Tibial nerve (tissue), 3 donors: ENCODE results near the gene DEF6.

Experiments used
- POLR2A ChIP-seq, 2 donors: fragments of 450-650 bp; IDR thresholded peaks; one replicate each; pipeline ENCODE4 v1.6.1; 2017; ENCODE audit warnings: antibody characterized with exemption in 2 of 2, mild to moderate bottlenecking in 2 of 2, moderate library complexity in 2 of 2
- TF ChIP-seq, protein P1 (sequence below), 5 experiments: fragments of 200-600 bp in 3 of 5; fragments of 450-650 bp in 2 of 5; sonication (generic) in 3 of 5; IDR thresholded peaks; one replicate each; pipeline ENCODE4 v1.5.1; 2016 to 2019; ENCODE audit warnings: antibody characterized with exemption in 5 of 5, mild to moderate bottlenecking in 3 of 5, moderate library complexity in 2 of 5

DNA sequence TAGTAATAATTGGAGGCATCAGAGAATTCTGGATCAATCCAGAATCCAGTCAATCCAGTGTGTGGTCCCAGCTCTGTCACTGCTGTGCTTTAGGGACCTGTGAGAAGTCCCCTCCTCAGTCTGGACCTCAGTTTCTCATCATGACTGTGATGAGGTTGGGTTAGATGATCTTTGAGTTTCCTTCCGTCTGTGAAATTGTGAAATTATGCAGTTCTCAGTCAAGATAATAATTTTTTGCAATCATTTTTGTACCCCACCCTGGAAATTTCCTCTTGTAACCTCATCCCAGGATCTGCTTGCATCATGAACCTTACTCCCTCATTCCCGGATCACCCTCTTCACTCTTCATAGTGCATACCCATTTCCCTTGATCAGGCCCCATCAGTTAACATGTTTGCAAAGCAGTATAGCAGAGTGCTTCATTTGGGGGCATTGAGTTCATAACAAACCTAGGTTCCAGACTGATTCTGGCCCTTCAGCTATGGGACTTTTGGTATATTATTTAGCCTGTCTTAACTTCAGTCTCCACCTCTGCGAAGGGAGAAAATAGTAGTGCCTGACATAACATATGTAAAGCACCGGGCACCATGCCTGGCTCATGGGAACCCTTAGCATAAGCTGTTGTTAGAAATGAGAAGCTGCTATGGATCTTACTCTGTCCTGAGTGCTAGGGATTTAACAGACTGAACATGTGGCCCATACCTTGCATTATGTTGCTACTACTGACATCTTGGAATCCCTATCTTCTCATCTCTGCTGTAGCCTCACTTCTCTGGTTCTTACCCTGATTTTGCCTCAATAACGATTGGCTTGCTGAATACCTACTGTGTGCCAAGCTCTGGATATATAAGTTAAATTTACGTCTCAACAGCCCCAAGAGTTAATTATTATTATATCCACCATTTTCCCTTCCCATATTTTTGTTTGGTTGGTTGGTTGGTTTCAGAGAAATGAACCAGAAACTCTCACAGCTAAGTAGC lies 36.7 kb upstream of the DEF6 start:
- TF ChIP-seq, protein P1, sequence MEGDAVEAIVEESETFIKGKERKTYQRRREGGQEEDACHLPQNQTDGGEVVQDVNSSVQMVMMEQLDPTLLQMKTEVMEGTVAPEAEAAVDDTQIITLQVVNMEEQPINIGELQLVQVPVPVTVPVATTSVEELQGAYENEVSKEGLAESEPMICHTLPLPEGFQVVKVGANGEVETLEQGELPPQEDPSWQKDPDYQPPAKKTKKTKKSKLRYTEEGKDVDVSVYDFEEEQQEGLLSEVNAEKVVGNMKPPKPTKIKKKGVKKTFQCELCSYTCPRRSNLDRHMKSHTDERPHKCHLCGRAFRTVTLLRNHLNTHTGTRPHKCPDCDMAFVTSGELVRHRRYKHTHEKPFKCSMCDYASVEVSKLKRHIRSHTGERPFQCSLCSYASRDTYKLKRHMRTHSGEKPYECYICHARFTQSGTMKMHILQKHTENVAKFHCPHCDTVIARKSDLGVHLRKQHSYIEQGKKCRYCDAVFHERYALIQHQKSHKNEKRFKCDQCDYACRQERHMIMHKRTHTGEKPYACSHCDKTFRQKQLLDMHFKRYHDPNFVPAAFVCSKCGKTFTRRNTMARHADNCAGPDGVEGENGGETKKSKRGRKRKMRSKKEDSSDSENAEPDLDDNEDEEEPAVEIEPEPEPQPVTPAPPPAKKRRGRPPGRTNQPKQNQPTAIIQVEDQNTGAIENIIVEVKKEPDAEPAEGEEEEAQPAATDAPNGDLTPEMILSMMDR (IDR thresholded peaks at IDR 0.05) = no peak
- TF ChIP-seq POLR2A (IDR thresholded peaks at IDR 0.05) = no peak
